ENCODE results near the gene LRWD1. TPM values are rescaled to one million over a fixed set of nuclear protein-coding genes. Genes with fewer than 3 reads are reported as not detected.

The LRWD1 gene
- total and polyA plus RNA-seq, 2 of the 13 experiments (the other 11 are each of a cell fraction or from before 2014, with no cell fraction given): 8.5 to 16.3 TPM

- TF ChIP-seq BATF2 (CRISPR knock-in tag; IDR thresholded peaks at IDR 0.05) (no peak), RFXAP (CRISPR knock-in tag; IDR thresholded peaks at IDR 0.05; ENCODE audit: borderline replicate concordance) (no peak), MXD3 (CRISPR knock-in tag; IDR thresholded peaks at IDR 0.05) (no peak), ZNF740 (CRISPR knock-in tag; IDR thresholded peaks at IDR 0.05) (0 out of 2 replicates have a peak, but pooled peaks have one; percentile 47), ZNF772 (CRISPR knock-in tag; IDR thresholded peaks at IDR 0.05) (no peak), THAP7 (CRISPR knock-in tag; IDR thresholded peaks at IDR 0.05) (0 out of 2 replicates have a peak, but pooled peaks have one; percentile 42), ZNF232 (CRISPR knock-in tag; IDR thresholded peaks at IDR 0.05; ENCODE audit: borderline replicate concordance) (0 out of 2 replicates have a peak, but pooled peaks have one; percentile 0), ARNT2 (CRISPR knock-in tag; IDR thresholded peaks at IDR 0.05; ENCODE audit: low read depth) (no peak), ZNF224 (CRISPR knock-in tag; IDR thresholded peaks at IDR 0.05) (peak; percentile 36; the same call in 1 of the 2 replicates), RARA (CRISPR knock-in tag; IDR thresholded peaks at IDR 0.05) (no peak), EEA1 (CRISPR knock-in tag; IDR thresholded peaks at IDR 0.05; ENCODE audit: borderline replicate concordance) (no peak), ZNF644 (CRISPR knock-in tag; IDR thresholded peaks at IDR 0.05; ENCODE audit: low read depth) (no peak), ZNF12 (CRISPR knock-in tag; IDR thresholded peaks at IDR 0.05) (no peak), DBP (CRISPR knock-in tag; IDR thresholded peaks at IDR 0.05; ENCODE audit: not compliant biosample characterization) (no peak), ELF3 (CRISPR knock-in tag; IDR thresholded peaks at IDR 0.05) (0 out of 2 replicates have a peak, but pooled peaks have one; percentile 1), ZBTB2 (CRISPR knock-in tag; IDR thresholded peaks at IDR 0.05; ENCODE audit: low read depth) (no peak), PHF20 (CRISPR knock-in tag; IDR thresholded peaks at IDR 0.05) (no peak), ZFP1 (CRISPR knock-in tag; IDR thresholded peaks at IDR 0.05) (no peak), ZNF44 (CRISPR knock-in tag; IDR thresholded peaks at IDR 0.05) (no peak), ZNF605 (CRISPR knock-in tag; IDR thresholded peaks at IDR 0.05) (no peak)
- TF ChIP-seq, protein P1, sequence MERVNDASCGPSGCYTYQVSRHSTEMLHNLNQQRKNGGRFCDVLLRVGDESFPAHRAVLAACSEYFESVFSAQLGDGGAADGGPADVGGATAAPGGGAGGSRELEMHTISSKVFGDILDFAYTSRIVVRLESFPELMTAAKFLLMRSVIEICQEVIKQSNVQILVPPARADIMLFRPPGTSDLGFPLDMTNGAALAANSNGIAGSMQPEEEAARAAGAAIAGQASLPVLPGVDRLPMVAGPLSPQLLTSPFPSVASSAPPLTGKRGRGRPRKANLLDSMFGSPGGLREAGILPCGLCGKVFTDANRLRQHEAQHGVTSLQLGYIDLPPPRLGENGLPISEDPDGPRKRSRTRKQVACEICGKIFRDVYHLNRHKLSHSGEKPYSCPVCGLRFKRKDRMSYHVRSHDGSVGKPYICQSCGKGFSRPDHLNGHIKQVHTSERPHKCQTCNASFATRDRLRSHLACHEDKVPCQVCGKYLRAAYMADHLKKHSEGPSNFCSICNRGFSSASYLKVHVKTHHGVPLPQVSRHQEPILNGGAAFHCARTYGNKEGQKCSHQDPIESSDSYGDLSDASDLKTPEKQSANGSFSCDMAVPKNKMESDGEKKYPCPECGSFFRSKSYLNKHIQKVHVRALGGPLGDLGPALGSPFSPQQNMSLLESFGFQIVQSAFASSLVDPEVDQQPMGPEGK (CRISPR knock-in tag; IDR thresholded peaks at IDR 0.05): no peak
Measured at GRCh38 chr7:102463841-102464576, 775 bp upstream of the LRWD1 start (continued).
